IPS-NIHi11 (cell line): ENCODE results near the gene TAS2R1.

Experiments
- DNase-seq: peaks from one replicate; pipeline ENCODE4 v3.0.0; 2012; ENCODE audit warnings: mixed read lengths, low spot score

TAS2R1 gene, protein sequence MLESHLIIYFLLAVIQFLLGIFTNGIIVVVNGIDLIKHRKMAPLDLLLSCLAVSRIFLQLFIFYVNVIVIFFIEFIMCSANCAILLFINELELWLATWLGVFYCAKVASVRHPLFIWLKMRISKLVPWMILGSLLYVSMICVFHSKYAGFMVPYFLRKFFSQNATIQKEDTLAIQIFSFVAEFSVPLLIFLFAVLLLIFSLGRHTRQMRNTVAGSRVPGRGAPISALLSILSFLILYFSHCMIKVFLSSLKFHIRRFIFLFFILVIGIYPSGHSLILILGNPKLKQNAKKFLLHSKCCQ

DNA sequence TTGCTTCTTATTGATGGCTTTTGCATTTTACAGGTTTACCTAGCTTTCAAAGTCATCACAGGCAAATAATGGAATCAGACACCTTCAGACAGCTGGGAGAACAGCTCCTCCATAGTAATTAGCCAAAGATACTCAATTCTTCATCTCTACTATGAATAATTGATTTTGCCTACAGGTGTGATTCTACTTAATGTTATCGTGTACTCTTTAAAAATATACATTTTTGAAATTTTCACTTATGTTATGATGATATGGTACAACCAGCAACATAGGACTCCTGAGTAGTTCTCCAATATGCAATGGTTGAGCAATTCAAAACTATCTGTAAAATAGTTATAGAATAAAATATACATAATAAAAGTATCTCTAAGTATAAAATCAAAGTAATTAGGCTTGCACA, at the start of gene TAS2R1:
Gene TAS2R1, minus strand, starts transcription at position 101 of the 400 bp plus-strand sequence. CDS start 319 bp downstream, outside the sequence.
- no peak for DNase-seq

DNA sequence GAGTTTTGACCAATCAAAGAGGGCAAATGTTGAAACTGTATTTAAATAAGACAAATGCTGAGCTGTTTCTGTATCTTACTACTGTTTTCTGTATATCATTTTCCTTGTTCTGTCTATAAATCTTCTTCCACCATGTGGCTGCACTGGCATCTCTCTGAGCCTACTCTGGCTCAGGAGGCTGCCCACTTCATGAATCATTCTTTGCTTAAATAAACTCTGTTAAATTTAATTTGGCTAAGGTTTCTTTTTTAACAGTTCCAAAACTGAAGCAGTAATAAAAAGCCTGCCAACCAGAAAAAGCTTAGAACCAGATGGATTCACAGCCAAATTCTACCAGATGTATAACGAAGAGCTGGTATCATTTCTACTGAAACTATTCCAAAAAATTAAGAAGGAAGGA, 40.2 kb upstream of the TAS2R1 start:
- DNase-seq: no peak

DNA sequence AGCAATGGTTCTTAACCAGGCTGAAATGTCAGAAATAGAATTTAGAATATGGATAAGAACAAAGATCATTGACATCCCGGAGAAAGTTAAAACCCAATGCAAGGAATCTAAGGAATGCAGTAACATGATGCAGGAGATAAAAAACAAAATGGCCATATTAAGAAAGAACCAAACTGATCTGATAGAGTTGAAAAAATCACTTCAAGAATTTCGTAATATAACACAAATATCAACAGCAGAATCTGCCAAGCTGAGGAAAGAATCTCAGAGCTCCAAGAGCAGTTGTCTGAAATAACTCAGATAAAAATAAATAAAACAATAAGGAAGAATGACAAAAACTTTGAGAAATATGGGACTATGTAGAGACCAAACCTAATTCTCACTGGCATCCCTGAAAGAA, 37.8 kb upstream of the TAS2R1 start:
- DNase-seq: no peak

DNA sequence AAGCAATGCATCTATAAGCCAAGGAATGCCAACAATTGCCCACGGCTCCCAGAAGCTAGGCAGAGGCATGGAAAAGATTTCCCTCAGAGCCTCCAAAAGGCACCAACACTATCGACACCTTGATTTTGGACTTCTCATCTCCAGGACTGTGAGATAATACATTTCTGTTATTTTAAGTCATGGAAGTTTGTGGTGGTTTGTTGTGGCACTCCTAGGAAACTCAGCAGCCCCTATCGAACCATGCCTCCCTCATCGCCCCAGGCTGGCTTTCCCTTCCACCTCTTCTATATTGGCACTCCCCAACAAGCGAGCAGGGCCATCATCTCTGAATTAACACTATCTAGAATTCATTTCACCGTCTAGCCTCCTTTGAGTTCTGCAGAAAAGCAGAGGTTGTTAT, 33.7 kb upstream of the TAS2R1 start:
- no peak for DNase-seq

DNA sequence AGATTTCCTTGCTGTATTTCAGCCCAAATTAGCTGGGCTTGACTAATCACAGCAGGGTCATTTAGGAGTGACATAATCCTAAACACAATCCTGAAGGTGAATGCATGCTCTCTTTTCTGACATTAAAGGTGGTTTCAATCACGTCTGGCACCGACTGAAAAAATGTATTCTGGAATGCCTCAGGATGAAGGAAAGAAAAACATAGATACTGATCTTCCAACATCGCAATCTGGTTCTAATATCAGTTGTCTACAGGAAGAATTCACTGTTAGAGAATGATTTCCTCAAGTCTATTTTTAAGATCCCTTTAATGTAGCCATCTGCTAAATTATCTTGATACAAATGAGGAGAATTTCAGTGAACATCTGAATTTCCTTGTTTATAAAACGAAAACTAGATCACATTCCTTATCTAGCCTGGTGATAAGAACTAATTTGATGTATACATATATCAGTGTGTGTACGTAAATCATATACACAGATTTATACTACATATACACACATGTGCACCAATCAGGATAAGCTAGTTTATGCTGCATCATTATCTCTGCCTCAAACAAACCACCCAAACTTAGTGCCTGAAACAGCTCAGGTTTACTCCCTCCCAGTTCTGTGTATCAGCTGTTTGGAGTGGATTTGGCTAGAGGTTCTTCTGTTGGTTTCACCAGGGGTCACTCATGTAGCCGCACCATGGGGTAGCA, 31.3 kb upstream of the TAS2R1 start:
- no peak for DNase-seq

DNA sequence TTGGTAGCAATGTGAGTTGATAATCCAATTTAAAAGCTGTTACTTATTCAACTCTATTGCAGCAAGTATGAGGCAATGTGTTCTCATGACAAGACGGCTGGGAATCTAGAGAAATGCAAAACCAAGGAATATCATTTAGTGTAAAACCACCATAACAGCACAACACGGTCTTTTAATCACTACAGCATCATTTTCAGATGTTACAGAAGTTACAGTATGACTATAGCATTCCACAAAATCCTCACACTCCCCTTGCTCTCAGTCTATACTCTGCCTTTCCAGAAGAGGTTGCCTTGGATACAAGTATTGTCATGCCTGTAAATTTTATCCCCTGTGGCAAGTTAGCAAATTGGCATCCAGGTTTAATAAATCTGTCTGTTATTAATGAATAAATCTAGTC, 28.6 kb upstream of the TAS2R1 start:
- DNase-seq: no peak

DNA sequence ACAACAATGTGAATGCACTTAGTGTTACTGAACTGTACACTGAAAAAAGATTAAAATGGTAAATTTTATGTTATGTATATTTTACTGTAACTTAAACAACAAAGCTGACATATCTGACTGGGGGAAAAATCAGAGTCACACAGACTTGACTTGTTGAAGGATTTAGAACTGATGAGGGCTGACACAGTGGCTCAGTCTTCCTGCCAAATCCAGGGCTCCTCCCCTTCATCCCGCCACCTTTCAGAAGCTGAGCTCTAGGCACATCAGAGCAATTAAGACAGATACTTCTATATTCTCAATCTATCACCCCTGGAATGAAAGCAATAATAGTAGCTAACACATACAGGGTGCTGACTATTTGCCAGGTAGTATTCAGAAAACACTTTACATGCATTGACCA, 27.7 kb upstream of the TAS2R1 start:
- no peak for DNase-seq

DNA sequence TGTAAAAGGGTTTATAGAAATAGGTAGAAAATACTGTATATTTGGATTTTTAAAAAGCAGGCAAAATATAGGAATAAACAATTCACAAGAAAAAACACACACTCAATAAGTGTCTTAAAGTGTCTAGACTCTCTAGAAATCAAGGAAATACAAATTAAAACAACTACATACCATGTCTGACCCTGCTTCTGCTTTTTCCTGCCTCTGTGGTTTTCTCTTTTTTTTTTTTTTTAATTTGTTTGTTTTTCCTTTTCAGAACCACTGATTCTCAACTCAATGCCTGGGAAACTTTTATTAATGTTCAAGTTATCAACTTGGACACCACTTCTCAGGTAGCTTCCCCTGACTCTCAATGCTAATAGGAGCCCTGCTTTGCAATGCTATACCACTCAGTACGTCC, 25.5 kb upstream of the TAS2R1 start:
- no peak for DNase-seq

DNA sequence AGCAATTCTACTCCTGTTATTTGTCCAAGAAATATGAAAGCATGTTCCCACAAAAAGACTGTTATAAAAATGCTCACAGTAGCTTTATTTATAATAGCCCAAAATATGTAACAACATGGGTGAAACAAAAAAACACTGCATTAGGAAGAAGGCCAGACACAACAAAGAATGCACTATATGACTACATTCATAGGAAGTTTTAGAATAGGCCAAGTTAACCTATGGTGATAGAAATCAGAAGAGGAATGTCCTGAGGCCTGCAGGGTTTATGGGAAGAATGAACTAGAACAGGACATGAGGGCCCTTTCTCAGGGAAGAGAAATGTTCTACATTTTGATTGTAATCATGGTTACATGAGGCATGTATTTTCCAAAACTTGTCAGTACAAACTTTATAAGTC, 24.7 kb upstream of the TAS2R1 start:
- DNase-seq: no peak

DNA sequence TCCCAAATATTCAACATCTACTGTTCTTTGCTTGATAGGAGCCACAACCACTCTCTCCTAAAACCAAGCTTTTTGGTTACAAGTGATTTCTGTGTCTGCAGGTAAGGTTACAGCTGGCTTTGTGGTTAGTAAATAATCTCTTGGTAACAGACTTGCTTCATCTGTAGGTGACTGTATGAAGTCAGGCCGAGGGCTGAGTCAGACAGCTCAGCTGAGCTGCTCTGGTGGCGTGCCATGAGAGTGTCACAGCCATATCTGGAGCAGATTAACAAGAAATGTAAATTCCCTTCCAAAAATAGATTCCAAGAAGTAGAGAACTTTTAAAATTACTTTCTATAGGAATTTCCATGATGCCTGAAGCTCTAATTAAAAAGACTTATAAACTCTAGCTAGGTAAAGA, 23.7 kb upstream of the TAS2R1 start:
- DNase-seq: no peak

DNA sequence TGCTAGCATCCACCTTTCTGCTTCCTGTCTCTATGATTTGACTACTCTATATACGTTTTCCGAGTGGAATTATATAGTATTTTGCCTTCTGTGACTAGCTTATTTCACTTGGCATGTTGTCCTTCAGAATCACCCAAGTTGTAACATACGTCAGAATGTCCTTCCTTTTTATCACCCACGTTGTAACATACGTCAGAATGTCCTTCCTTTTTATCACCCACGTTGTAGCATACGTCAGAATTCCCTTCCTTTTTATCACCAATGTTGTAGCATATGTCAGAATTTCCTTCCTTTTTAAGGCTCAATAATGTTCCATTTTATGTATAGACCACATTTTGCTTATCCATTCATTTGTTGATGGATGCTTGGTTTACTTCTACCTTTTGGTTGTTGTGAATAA, 22.9 kb upstream of the TAS2R1 start:
- DNase-seq: no peak

DNA sequence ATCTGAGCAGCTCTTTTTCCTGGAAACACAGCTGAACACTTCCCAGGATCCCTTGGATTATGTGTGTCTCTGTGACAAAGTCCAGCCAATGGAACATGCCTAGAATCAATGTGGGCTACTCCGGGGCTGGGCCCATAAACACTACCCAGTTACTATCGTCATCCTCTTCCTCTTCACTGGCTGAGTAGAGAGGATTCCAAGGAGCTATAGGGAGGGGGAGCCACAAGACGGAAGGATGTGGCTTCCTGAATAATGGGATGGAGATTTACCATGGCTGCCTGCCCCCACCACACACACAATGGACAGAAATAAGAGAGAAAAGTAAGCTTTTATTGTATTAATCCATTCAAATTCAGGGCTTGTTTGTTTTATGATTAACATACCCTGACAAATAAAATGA, 22.1 kb upstream of the TAS2R1 start:
- no peak for DNase-seq

DNA sequence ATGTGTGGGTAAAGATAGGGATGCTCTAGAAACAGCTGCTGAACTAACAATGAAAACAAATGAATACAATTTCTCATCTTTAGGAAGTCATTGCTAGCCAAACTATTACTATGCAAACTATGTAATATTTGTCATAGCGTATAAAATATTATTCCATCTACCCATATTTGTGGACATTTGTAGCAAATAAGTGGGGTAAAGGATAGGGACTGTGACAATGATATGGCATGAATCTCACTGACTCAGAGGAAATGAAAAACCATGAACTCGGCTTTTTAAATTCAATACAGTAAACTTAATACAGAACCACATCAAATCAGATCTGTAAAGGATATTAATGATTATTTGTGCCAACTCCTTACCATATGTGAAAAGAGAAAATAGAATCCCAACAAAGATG, 16.7 kb upstream of the TAS2R1 start:
- DNase-seq: no peak

DNA sequence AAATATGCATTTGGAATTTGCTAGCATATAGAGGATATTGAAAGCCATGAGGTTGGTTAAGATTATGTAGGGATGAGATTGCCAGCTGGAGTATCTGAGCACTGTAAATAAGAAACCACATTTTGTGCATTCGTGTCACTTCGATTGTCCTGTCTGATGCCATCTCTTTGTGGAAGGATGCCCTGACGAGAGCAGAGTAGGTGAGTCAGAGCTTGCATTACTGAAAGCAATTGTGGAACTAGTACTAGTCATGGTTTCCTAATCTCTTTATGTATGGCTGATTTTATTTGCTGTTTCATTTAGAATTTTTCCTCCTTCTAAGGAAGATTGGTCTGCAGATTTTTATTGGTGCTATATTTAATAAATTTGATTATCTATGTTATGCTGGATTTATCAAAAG, 14.5 kb upstream of the TAS2R1 start:
- DNase-seq: no peak

DNA sequence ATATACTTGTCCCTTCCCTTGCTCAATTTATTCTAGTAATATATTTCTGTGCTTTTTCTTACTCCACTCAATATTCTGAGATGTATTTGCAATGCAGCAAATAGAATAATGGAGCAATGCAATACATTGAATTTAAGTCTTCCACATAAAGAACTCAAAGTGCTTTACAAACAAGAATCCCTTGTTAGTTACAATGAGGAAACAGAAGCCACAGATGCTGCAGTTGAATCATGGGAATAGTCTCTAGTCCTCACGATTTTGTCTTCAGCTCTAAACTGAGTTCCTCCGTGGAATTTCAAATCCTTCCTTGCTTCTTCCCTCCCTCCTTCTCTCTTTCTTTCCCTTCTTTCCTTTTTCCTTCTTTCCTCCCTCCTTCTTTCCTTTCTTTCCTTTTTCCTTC, 12.5 kb upstream of the TAS2R1 start:
- no peak for DNase-seq

DNA sequence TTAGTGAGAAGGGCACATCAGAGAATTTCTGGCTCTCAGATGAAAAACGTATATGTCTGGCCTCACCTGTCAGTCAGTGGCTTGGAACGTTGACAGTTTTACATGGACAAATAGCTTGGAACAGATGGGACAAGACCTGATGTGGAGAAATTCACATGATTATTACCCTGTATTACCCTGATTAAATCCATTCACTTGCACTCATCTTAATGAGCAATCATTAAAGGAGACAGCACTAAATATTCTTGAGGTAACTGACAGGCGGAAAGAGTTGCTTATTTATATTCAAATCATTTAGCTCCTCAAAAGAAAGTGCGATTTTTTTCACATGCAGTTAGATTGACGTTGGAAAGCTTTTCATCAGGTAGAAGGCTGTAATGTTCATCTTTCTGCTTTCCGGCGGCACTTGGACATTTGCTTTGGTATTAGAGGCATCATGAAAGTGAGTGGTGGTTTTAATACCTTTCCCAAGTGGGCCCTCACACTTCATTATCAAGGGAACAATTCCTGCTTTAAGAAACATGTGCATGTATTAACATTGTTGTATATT, 11.7 kb upstream of the TAS2R1 start:
- no peak for DNase-seq

DNA sequence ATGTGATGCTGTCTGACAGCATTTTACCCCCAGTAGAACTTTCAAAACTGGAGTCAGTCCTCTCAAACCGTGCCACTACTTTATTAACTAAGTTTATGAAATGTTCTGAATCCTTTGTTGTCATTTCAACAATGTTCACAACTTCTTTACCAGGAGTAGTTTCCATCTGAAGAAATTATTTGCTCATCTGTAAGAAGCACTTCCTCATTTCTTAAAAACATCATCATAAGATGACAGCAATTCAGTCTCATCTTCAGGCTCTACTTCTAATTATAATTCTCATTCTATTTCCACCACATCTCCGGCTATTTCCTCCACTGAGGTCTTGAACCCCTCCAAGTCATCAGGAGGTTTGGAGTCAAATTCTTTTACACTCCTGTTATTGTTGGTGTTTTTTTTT, 2.3 kb upstream of the TAS2R1 start:
- DNase-seq: no peak

DNA sequence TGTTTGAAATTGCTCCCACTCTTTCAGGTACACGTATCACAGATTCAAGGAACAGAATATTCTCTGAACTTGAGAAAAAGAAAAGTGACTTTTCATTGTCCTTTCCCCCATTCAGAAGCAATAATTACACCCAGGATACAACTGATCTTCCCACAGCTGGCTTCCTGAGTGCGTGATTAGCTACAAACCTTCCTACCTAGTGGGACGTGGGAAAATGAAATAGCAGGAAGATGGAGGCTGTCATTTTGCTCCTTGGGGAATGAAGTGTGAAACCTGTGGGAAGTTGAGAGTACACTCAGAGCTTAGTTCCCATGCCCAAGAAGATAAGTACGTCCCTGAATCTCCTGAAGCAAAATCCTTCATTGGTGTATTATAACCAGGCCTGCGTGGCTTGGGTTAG, 2.6 kb downstream of the TAS2R1 start:
- no peak for DNase-seq

DNA sequence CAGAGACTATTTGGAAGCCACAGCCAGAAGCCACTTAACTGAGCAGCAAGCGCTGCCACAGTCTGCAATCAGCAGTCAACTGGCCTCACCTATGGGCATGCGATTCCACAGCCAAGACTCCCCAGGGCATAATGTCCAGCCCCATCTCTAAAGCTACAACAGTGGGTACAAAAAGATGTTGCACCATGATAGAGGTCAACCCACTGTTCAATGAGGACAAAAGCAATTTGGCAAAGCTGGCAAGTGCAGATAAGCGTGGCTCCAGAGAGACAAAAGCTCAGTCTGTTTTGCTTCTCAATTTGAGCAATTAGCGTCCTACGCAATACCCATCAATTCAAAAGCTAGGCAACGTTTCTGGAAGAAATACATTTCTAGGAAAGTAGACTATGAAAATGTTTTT, 3.2 kb downstream of the TAS2R1 start:
- DNase-seq: no peak

DNA sequence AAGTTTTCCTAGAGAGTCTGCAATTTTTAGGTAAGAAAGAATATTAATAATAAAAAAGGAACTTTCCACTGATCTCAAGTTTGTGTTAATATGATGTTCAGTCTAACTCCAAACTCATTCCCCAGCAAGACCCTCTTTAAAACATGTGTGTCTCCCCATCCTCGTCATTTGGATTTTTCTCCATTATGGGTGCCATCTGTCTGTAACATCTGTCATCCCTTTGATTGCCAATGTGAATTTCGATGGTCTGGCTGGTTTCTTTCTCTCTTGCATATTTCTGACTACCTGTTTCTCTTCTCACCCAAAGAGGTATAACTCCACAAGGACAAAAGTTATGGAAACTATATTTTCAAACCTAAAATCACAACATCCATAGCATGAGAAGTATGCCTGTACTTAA, 4.4 kb downstream of the TAS2R1 start:
- DNase-seq: no peak

DNA sequence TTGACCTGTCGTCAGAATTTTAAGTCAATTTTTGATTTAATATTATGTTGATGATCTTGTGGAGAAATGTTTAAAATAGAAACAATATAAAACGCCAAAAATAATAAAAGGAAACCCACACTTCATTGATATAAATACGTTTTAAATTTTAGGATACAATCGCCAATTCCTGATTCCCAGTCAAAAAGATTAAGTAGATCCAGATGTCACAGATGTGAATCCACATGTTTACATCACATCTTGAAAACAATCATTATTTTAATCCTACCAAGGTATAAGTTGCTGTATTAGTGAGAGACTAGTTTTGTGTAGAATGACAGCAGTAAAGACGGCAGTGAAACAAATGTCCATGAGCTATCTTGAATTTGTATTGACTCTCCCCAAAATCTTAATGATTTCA, 4.9 kb downstream of the TAS2R1 start:
- DNase-seq: no peak

DNA sequence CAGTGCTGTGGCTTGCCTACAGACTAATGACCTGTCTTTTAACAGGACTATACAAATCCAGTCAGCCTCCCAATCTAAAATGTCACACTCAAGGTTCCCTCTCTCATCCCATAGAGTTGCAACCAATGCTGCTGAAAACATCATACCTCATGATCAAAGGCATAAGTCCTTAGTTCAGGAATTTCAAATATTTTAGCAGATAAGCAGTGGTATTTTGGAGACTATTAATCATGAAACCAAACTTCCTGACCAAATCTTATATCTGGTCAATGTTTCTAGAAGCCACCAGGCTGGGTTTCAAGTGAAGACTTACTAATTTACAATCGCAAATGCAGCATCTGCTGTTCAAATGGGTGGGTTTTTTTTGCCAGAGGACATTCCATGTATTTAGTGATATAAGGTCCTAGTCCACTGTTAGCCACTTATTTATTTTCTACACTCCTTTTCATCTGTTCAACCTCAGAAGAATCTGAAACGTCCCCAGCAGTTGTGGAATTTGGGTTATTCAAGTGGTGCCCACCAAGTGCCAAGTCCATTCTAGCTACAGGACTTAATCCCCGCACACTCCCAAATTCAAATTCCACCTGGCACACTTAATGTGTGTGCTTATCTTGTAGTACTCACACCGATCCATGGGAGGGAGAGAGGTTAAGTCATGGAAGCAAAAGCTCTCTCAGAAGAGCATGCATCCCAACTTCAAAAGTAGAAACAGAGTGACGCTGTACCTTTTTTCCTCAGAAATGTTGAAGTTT, 5.8 kb downstream of the TAS2R1 start:
- DNase-seq: no peak

DNA sequence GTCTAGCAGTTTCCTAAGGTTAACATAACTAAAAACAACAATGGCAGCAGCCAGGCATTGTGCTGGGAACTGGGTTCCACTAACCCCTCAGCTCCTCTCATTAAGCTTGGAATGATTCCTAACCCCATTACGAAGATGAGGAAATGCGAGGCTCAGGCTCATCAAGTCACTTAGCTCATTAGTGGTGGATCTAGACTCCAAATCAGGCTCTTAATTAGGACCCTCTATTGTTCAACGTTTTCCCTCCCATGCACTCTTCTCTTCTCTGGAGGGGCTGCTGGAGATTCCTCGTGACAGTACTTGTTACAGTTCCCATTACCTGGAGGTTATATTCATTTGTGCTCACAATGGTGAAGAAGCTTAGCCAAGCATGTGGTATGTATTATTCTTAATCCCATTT, 6.5 kb downstream of the TAS2R1 start:
- no peak for DNase-seq
